HG02852 (cell line): ENCODE data around the gene AOPEP.

ENCODE experiments used
- ATAC-seq: cut with Tn5 transposase; IDR thresholded peaks from one replicate; pipeline ENCODE4 v1.9.1; 2021; ENCODE audit warnings: mild to moderate bottlenecking, moderate library complexity; ENCODE audit not compliant: unreplicated experiment

AOPEP gene

DNA sequence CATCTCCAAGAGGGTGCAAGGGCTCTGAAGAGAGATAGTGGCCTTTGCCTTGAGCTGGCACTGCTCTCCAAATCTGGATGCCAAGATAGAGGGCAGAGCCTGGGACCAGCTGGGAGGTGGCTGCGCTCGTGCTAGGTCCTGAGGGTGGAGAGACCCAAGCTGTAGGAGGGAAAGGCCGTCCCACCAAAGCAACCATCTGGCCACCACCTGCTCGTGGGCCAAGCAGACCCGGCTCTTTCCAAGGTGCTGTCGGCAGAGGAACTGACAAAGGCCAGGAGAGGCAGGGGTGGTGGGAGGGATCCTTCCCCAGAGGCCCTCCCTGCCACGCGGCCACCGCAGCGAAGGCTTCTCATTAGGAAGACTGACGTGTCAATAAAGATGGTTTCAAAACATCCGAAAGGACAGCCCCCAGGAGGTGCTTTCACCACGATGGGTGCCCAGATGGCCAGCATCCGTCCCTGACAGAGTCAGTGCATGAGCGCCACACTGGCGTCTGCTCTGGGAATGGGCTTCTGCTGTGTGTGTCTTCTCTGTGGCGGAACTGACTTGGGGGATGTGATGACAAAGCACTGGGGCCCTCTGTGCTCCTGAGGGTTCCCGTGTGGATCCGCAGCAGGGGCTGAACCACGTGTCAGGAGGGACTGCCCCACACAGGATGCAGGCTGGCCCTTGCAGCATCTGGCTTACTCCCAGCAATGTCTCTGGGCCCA is 377.5 kb downstream of the AOPEP start:
- ATAC-seq = no peak

DNA sequence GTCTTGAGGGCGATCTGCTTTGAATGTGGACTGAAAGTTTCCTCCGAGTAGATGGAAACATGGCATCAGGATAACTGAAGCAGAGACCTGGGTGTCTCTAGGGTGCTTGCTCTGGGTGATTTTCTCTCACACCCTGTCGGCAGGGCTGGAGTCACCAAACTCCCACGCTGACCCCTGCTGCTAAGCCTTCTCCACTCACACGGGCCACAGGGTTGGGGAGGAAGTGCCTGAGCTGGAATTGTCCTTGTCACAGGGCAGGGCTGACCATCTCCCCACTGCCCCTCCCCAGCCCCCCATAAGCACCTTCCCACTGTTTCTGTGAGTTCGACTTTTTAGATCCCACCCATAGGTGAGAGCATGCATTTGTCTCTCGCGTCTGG is 378.1 kb downstream of the AOPEP start:
- no peak for ATAC-seq

DNA sequence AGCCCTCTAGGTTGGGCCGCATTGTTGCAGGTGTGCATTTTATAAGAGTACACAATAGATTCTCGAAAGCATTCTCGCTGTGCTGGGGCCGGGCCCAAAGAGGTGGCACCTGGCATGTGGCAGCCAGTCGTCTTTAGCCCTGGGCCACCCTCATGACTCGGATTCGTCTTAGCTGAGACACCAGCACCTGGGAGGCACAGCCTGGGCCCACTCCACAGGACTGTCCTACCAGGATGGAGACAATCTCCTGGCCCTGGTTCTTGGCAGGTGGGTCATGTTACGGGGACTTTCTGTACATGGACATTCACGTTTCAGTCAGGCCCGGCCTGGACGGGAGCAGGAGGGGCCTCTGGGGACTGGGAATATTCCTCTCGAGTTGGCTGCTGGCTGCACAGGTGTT is 378.5 kb downstream of the AOPEP start:
- ATAC-seq = no peak

DNA sequence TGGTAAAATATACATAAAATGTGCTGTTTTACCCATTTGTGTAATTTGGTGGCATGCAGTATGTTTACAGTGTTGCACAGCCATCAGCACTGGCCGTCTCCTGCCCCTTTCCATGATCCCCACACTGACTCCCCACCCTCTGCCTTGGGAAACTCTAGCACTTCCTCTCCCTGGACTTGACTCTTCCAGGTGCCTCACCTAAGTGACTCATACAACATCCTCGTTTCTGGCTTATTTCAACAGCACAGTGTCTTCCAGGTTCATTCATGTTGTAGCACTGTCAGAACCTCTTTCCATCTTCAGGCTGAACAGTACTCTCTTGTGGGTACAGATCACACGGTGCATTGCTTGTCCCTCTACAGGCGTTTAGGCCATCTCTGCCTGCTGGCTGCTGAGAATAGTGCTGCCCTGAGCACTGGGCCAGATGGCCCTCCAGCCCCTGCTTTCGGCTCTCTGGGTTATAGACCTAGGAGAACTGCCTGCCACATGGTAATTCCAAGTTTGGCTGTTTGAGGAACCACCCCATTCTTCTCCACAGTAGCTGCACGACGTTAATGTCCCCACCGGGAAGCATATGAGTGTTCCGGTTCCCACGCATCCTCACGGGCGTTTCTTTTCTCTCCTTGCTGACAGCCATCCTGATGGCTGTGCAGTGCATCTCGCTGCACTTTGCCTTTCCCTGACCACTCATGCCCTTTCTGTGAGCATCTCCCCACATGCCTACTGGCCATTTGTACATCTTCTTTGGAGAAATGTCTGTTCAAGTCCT is 379.2 kb downstream of the AOPEP start:
- ATAC-seq = no peak

DNA sequence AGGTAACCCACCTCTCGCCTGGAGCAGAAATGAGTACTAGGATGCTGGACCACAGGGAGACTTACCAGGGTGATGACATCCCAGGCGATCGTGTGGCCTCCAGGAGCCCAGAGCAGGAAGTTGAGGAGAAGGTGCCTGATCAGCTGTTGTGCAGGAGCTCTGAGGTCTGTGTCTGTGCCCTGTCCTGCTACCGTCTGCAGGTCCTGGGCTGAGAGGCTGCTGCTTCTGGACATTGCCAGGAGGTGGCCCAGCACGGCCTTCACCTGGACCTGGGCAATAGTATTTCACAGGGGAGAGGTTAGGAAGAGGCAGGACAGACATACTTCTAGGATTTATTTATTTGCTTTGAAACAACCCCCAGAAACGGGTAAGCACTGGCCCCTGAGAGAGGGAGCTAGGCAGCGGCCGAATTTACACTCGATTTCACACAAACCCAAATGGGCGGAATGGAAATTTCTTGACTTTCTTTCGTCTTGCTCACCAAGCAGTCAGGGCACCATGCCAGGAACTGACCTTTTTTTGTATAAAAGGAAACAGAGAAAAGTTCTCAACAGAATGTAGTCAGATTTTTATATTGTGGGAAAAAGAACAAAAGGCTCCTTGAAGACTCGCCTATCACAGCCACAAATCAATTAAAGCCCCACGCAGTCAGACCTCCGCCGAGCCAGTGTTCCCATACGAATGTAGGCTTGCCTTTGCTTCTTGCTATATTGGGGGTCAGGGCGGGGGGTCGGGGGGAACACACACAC is 380.7 kb downstream of the AOPEP start:
- no peak for ATAC-seq

DNA sequence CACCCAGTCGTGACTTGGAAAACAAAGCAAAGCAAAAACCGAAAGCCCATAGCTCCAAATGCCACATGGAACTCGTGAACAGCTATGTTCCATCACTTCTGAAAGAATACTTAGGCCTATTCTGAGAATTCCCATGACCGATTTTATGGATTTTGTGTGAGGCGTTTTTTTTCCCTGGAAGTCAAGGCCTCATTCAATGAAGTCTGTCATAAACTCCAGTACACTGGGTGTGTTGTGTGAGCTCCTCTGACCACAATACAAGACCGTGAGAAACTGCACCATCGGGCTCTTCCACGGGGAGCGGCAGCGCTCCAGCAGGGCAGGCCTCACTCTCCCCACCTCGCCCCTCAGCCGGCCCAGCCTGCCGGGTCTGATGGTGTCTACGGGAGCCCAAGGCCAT is 381.5 kb downstream of the AOPEP start:
- ATAC-seq = no peak

DNA sequence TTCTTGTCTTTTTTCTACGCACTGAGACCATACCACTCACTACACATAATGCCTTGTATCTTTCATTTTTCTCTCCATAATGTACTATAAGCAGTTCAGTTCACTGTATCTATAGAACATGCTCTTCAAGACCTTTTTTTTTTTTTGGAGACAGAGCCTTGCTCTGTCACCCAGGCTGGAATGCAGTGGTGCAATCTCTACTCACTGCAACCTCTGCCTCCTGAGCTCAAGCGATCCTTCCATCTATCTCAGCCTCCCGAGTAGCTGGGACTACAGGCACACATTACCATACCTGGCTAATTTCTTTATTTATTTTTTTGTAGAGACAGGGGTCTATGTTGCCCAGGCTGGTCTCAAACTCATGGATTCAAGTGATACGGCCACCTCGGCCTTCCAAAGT is 382.3 kb downstream of the AOPEP start:
- ATAC-seq = no peak

DNA sequence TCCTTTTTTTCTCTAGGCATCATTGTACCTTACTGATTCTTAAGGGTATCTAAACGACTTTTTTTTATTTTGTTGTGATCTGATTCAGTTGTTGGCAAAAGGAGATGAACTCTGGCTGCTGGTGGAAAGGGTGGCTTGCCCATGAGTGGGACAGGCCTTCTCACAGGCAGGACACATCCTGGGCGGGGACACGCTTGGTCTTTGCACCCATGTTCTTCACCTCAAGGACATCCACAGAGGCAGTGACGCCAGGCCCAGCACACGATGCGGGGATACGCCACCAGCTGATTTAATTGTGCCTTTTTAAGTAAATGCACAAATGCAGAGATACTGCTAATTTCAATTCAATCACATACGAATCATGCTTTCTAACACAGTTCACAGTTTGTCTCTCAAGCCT is 383.0 kb downstream of the AOPEP start:
- ATAC-seq = no peak

DNA sequence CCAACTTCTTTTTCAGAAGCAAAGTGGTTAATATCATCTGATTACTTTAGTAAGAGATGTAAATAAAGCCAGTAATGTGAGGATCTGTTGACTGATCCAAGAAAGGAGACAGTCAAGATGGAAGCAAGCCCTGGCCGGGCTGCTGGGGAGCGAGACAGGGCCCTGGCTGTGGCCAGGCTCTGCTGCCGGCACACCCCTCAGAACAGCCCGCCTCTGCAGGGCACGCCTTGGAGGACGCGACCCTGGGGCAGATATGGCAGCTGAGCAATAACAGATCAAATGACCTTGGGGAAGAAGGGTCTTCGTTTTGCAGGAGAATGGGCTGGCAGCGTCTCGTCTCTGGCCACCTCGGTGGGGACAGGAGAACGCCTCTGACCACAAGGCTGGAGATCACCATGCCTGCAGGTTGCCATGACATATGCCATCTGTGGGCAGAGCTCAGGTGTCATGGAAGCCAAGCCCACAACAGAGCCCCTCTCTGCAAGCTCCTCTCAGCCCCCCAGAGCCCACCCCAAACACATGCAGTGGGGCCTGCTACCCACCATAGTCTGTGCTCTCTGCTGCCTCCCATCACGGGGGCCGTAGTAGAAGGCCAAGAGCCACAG is 384.5 kb downstream of the AOPEP start:
- ATAC-seq = no peak

DNA sequence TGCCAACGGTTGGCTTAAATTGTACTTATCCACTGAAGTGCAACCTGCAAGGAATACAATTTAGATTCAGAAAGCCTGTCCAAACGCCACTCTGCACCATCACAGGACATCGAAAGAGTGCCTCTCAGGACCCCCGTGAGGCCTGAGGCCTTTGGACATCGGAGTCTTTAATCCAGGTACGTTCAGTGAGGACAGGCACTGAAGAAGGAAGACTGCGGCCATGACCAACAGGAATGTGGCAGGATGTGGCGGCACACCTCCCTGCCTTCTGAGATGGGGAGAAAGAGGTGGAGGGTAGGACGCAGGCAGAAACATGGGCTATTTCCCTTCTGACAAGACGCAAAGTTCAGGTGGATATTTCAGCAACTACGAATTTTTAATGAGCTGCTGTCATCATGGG is 385.2 kb downstream of the AOPEP start:
- ATAC-seq = no peak

DNA sequence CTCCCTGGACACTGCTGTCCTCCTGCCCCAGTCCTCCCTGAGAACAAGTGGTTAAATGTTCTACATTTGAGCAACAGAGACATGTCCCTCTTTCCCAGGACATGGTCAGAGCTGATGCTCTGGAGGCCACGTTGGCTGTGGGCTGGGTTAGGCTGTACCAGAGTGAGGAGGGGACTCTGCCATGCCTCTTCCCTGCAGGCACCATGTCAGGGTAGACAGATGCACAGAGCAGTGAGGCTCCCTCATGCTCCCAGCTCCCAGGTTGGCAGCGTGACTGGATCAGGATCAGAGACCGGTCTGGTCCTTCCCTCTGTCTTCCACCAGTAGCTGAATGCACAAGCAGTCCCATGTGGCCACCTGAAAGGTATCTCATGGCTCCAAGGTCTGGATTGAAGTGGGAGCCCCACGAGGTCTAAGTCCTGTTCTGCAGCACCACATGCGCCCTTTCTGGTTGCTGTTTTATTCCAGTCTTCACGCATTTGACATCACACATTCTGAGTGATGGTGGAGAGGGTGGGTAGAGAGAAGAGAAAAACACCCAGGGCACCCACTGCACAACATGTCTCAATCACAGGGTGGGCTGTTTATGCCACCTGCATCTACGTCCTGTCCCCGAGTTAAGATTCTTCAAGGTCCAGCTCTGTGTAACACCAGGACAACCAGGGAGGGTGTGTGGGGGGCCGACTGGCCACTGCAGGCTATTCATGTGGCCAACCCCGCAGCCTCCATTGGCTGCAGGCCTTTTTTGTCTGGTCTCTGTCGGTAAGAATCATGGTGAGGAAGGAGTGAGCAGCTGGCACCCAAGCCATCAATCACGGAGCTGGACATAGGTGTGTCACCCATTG is 386.2 kb downstream of the AOPEP start:
- ATAC-seq = no peak

DNA sequence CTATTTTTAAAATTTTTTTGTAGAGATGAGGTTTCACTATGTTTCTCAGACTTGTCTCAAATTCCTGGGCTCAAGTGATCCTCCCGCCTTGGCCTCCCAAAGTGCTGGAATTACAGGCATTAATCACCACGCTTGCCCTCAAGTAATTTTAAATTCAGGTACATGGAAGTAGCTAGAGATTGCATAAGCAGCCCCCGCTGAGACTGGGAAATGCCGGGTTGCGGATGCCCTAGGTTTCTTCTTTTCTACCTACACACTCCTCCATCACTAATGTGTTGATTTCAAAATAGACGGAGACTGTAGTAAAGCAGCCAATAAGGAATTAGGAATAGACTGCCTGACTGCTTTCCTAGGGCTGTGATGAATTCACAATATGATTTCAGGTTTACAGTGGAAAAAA is 388.6 kb downstream of the AOPEP start:
- no peak for ATAC-seq

DNA sequence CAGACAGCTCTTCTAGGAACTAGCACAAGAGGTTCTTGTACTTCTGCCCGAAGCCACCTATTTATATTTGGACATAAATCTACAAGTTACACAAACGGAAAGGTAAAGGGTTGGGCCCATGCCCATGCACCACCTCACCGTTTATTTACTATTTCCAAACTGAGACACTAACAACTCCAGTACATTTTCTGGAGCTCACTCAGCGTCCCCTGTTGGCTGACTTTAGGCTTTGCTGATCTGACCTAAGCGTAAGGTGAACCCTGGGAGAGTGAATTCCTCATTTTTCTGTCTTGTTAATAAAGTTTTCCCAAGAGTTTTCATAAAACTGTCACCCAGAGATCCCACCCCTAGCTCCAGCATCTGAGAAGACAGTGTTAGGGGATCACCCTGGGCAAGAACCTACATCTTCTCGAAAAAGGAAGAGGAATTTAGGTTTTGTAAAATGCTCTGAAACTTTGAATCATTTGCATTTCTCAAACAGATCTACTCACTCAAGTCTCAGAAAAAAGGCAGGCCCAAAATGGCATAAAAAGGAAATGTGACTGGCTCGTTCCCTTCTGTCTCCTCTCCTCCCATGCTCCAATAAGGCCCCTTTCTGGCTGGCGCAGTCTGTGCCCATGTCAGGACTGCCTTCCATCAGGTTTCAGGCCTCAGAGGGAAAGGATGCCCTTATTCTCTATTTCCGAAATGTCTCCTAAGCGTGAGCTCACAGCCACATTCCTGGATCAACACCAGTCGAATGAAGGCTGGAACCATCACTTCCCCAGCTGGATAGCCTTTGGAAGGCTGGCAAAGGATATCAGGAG is 389.7 kb downstream of the AOPEP start:
- no peak for ATAC-seq

DNA sequence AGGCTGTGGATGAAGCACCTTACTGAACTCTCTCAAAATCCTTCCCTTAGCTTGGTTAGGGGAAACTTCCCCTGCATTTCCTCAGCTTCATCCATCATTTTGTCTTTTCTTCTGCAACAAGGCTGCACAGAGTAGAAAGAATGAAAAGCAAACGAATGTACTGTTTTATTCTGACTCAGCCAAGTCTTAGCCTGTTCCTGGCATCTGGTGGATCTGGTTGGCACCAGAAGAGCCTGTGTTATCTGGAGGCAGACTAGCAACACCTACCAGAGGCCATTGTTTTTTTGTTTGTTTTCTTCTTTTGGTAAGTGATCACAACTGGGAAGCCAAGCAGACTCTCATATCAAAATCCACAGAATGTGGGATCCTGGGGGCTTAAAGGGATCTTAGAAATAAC is 390.3 kb downstream of the AOPEP start:
- no peak for ATAC-seq

DNA sequence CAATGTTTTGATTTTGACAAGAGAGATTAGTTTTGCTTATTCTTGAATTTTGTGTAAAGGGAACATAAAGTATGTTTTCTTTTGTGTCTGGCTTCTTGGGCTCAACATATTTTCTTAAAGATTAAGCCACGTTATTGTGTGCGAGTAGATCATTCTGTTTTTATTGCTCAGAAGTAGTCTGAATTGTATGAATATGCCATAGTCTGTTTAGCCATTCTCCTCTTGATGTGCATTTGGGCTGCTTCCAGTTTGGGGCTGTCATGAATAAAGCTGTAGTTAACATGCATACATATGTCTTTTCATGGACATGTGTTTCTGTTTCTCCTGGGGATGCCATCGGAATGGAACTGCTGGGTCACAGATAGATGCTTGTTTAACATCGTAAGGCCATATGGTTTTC is 392.1 kb downstream of the AOPEP start:
- ATAC-seq = no peak

DNA sequence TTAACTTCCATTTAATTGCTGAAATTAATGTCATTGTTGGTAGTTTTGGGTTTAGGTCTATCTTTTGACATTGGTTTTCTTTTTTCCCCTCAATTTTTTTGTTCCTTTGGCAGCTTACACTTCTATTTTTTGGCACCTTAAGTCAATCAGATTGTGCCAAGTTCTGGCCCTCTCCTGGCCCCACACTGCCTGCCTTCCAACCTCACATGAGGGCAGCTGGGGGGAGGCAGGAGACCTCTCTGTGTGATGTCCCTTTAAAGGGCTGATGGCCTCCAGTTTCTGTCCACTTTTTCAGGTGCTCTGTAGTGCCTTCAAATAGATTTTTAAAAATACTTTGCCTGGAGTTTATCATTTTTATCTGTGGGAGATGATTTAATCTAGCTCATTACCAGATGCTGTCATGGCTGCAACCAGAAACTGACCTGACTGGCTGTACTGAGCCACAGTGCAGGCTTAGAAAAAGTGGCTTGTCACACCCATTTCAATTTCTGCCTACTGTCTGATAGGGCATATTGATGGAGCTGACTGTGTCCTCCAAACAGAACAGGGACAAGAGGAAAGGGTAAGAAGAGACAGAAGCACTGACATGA is 394.4 kb downstream of the AOPEP start:
- no peak for ATAC-seq

DNA sequence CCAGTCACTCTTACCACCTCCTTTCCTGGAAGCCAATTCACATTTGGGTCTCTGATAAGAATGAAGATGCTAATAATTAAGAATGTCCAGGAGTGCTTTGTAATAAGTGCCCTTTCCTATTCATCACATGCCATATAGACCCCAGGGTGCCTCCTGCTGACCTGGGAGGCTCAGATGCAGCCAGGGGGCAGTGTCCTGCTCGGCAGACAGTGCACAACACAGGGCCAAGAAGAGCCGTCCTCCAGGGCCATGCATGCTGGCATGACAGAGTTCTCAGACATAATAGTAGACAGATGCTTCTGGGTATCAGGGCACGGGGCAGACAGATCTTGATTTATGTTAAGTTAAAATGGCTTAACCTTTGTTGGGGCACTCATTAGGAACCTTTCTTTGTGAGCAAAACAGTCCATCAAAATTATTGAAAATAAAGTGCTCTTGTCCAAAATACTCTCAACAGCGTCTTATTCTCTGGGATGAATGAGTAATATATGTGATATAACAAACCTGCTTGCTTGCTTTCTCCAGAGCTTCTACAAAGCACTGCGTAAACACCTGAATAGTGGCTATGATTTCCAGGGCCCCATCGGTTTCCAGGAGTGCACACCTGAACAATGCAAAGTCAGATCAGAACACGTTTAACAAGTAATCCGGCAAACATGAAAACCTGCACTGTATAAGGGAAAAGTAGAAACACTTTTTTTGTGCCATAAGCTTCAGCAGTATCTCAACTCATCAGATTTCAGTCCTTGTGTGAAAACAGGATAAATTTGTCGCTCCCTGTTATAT is 398.3 kb downstream of the AOPEP start:
- no peak for ATAC-seq

DNA sequence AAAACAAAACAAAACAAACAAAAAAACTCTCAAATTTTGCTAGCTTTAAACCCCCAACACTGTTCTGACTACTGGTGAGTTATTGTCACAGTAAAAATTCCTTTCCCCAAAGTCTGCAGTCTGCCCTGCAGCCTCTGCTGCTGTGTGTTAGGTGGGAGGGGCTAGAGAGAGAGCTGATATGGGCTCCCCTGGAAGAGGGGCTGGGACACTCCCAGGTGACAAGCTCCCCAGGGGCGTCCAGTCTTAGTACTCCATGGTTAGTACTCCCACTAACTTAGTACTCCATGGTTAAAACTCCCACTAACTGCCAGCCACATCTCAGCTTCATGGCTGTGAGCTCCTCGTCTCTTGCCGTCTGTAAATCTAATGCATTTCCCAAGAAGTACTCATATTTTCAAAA is 399.2 kb downstream of the AOPEP start:
- no peak for ATAC-seq

DNA sequence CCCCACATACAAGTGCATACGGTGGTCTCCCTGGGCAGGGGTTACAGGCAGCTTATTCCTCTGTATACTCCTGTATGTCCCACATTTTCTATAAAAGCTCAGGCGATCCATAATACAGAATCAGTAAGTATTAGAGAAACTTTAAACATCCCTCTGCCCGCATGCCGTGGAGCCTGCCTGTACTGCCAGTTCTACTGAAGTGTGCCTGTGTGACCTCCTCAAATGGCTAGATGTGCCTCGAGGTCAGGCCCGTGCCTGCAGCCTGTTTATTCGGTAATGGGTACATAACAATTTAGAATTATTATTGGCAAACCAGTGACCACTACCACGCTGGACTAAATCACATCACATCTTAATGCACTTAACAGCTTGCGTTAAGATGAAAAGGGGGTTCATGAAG is 400.2 kb downstream of the AOPEP start:
- no peak for ATAC-seq
